T-helper 1 cell treated with Interleukin-12 subunit alpha and Interleukin-12 subunit beta and Interleukin-4 antibody, amounts not matched to agents 30 μg/mL and 1 μg/mL, for 36 hours (primary cell): ENCODE measurements around the gene PTOV1.
A peak's percentile ranks its signal among the peaks of the same experiment; 100 is the strongest.

ENCODE experiments used
- H3K27ac Mint-ChIP-seq: one replicate; pipeline ENCODE4 v1.8.0; 2021; ENCODE audit warnings: mild to moderate bottlenecking, mixed read lengths
- H3K27me3 Mint-ChIP-seq: one replicate; pipeline ENCODE4 v1.8.0; 2021; ENCODE audit warnings: low read depth, mixed read lengths
- H3K36me3 Mint-ChIP-seq: one replicate; pipeline ENCODE4 v1.8.0; 2021; ENCODE audit warnings: low read depth, mixed read lengths
- H3K4me1 Mint-ChIP-seq: one replicate; pipeline ENCODE4 v1.8.0; 2021; ENCODE audit warnings: low read depth, mixed read lengths
- H3K4me3 Mint-ChIP-seq: one replicate; pipeline ENCODE4 v1.8.0; 2021; ENCODE audit warnings: mild to moderate bottlenecking, moderate library complexity, mixed read lengths
- H3K9me3 Mint-ChIP-seq: one replicate; pipeline ENCODE4 v1.8.0; 2021; ENCODE audit warnings: mixed read lengths

The PTOV1 gene

GRCh38 chr19:49887665-49888509 is 36.9 kb downstream of the PTOV1 start:
- no peak overlapping the region for H3K4me3 Mint-ChIP-seq
- no peaks in the 10 kb centered on the region for H3K9me3 Mint-ChIP-seq
- H3K36me3 Mint-ChIP-seq: peaks cover 25% of the 10 kb centered on the region
- no peak overlapping the region for H3K27ac Mint-ChIP-seq
- H3K27me3 Mint-ChIP-seq: no peaks in the 10 kb centered on the region
- peaks cover 11% of the 10 kb centered on the region for H3K4me1 Mint-ChIP-seq

DNA sequence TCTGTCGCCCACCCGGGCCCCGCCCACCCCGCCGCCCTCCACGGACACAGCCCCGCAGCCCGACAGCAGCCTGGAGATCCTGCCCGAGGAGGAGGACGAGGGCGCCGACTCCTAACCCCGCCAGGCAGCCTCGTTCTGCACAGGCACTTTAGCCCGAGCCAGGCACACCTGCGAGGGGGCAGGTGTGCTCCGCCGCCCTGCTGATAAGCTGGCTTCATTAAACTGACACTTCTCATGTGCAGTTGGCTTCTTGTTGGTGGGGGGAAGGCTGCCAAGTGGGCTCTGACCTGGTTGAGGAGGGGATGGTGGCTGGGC is 37.5 kb downstream of the PTOV1 start:
- H3K36me3 Mint-ChIP-seq: peaks cover 22% of the 10 kb centered on the region
- no peaks in the 10 kb centered on the region for H3K27me3 Mint-ChIP-seq
- no peaks in the 10 kb centered on the region for H3K9me3 Mint-ChIP-seq
- H3K4me3 Mint-ChIP-seq: no peak overlapping the region
- no peak overlapping the region for H3K27ac Mint-ChIP-seq
- H3K4me1 Mint-ChIP-seq: peaks cover 14% of the 10 kb centered on the region

- H3K9me3 Mint-ChIP-seq: no peaks in the 10 kb centered on the region
- H3K36me3 Mint-ChIP-seq: peaks cover 18% of the 10 kb centered on the region
- no peaks in the 10 kb centered on the region for H3K27me3 Mint-ChIP-seq
- peaks cover 14% of the 10 kb centered on the region for H3K4me1 Mint-ChIP-seq
- no peak overlapping the region for H3K4me3 Mint-ChIP-seq
- no peak overlapping the region for H3K27ac Mint-ChIP-seq
These were observed 38.2 kb downstream of the PTOV1 start for GRCh38 chr19:49889038-49889686.

DNA sequence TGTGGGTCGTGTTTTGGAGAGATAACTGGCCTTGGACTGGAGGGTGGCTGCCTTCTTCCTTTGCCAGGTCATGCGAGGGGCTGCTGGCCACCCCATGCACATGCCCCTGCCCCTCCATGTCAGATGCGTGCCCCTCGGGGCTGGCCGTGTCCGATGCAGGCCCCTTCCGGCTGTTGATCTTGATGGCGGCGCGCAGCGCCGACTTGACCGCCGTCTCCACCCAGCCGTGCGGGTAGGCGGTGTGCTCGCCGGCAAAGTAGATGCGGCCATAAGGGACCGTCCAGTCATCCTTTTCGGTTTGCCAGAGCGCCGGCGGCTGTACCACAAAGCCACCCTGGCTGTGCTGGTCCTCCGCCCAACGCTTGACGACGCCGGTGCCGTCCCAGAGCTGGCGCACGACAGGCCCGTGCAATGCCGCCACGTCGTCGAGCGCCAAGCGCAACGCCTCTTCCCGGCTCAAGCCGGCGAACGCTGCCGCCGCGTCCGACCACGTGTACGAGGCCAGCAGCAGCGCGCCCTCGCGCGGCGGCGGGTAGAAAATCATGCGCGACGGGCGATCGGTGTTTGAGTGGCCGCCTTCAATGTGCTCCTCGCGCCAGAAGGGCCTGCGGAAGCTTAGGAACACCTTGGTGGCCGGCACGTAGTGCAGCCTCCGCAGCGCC is 38.9 kb downstream of the PTOV1 start:
- Mint-ChIP-seq H3K27ac (peak overlapping the region; percentile 77), H3K36me3 (peaks cover 13% of the 10 kb centered on the region), H3K4me1 (peaks cover 13% of the 10 kb centered on the region), H3K4me3 (peak overlapping the region; percentile 75), H3K9me3 (no peaks in the 10 kb centered on the region), H3K27me3 (no peaks in the 10 kb centered on the region)

DNA sequence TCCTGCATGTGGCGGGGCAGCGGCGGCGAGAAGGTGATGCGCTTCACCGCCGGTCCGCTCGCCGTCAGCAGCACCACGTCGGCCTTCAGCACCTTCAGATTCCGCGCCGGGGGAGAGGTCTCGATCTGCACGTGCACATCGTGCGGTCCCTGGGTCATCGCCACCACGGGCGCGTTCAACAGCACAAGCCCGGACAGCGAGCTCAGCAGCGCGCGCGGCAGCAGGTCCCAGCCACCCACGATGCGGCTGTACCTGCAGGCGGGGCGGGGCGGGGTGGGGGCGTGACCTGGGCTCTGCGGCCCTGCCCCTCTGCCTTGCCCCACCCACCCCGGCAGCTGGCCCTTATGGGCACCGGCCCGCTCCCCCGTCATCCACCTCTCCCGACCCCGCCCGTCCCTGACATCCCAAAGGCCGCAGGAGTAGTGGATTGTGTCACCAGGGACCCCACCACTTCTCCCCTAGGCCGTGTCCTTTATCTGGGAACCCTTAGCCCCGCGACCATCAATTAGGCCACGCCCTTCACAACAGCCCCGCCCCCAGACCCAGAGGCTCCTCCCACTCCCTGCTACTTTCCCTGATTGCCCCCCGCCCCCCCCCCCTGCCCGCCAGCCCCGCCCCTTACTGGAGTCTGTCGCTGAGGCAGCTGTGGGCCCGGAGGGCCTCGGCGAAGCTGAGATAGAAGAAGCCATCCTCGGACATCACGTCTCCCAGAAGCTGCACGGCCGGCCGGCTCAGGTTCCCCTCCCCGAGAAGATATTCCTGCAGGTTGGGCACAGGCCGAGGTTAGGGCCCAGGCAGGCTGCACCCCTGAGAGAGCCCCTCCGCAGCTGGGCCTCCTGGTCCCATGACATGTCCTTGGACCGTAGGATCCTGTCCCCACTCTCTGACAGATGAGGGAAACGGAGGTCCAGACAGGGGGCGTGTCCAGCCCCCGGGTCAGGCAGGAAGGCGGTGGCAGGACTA is 39.7 kb downstream of the PTOV1 start:
- H3K27ac Mint-ChIP-seq: peak overlapping the region; percentile 77
- peaks cover 11% of the 10 kb centered on the region for H3K36me3 Mint-ChIP-seq

DNA sequence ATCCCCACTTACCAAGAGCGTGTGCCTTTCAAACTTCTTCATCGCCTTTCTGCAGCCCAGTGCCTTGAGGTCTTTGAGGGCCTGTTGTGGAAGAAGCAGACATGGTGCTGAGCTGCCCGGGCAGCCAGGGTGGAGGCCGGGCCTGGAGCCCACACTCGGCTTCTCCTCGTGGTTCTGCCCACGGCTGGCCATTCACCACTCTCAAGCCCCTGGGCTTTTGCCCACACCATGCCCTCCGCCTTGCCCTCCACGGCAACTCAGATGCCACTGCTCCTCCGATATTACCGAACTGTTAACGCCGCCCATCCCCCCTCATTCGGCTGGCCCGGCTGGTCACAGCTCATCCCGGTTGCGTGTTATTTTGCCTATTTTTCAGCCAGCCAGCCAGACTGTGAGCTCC is 40.4 kb downstream of the PTOV1 start:
- Mint-ChIP-seq H3K4me3 (peak overlapping the region; percentile 10), H3K36me3 (peaks cover 10% of the 10 kb centered on the region), H3K27me3 (no peaks in the 10 kb centered on the region), H3K9me3 (no peaks in the 10 kb centered on the region), H3K4me1 (peaks cover 23% of the 10 kb centered on the region), H3K27ac (no peak overlapping the region)

More for the DNA sequence above, 39.7 kb downstream of the PTOV1 start:
- peaks cover 15% of the 10 kb centered on the region for H3K4me1 Mint-ChIP-seq
- peak overlapping the region; percentile 75 for H3K4me3 Mint-ChIP-seq
- no peaks in the 10 kb centered on the region for H3K27me3 Mint-ChIP-seq
- no peaks in the 10 kb centered on the region for H3K9me3 Mint-ChIP-seq

DNA sequence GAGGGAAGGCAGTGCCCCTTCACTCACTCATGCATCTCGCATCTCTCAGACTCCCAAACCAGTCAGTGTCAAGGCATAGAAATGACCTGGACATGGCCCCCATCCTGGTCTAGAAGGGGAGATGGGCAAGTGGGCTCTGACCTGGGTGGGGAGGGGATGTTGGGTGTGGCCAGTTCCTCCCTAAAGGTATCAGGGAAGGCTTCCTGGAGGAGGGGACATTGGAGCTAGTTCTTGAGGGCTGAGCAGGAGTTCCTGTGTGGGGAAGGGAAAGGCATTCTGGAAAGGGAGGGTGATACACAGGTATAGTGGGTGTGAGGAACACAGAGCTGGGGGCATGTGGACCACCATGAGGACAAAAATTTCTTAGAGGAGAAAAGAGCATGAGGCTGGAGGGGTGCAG is 41.8 kb downstream of the PTOV1 start:
- Mint-ChIP-seq H3K27me3 (no peaks in the 10 kb centered on the region), H3K9me3 (no peaks in the 10 kb centered on the region), H3K27ac (peak overlapping the region; percentile 55), H3K36me3 (peaks cover 10% of the 10 kb centered on the region), H3K4me3 (peak overlapping the region; percentile 1), H3K4me1 (peaks cover 36% of the 10 kb centered on the region)

GRCh38 chr19:49894011-49894664 is 43.2 kb downstream of the PTOV1 start:
- H3K36me3 Mint-ChIP-seq: peaks cover 8% of the 10 kb centered on the region
- H3K27me3 Mint-ChIP-seq: no peaks in the 10 kb centered on the region
- H3K4me3 Mint-ChIP-seq: no peak overlapping the region
- peak overlapping the region; percentile 26 for H3K27ac Mint-ChIP-seq
- H3K4me1 Mint-ChIP-seq: peaks cover 39% of the 10 kb centered on the region
- no peaks in the 10 kb centered on the region for H3K9me3 Mint-ChIP-seq

GRCh38 chr19:49894879-49895565 is 44.1 kb downstream of the PTOV1 start:
- H3K4me1 Mint-ChIP-seq: peaks cover 39% of the 10 kb centered on the region
- H3K27me3 Mint-ChIP-seq: no peaks in the 10 kb centered on the region
- H3K27ac Mint-ChIP-seq: peak overlapping the region; percentile 62
- H3K36me3 Mint-ChIP-seq: peaks cover 4% of the 10 kb centered on the region
- no peaks in the 10 kb centered on the region for H3K9me3 Mint-ChIP-seq
- H3K4me3 Mint-ChIP-seq: peak overlapping the region; percentile 31

- Mint-ChIP-seq H3K27me3 (no peaks in the 10 kb centered on the region), H3K4me1 (peaks cover 37% of the 10 kb centered on the region), H3K27ac (peak overlapping the region; percentile 98), H3K36me3 (peaks cover 4% of the 10 kb centered on the region), H3K9me3 (no peaks in the 10 kb centered on the region), H3K4me3 (peak overlapping the region; percentile 31)
These were observed 44.8 kb downstream of the PTOV1 start for GRCh38 chr19:49895566-49896297.

DNA sequence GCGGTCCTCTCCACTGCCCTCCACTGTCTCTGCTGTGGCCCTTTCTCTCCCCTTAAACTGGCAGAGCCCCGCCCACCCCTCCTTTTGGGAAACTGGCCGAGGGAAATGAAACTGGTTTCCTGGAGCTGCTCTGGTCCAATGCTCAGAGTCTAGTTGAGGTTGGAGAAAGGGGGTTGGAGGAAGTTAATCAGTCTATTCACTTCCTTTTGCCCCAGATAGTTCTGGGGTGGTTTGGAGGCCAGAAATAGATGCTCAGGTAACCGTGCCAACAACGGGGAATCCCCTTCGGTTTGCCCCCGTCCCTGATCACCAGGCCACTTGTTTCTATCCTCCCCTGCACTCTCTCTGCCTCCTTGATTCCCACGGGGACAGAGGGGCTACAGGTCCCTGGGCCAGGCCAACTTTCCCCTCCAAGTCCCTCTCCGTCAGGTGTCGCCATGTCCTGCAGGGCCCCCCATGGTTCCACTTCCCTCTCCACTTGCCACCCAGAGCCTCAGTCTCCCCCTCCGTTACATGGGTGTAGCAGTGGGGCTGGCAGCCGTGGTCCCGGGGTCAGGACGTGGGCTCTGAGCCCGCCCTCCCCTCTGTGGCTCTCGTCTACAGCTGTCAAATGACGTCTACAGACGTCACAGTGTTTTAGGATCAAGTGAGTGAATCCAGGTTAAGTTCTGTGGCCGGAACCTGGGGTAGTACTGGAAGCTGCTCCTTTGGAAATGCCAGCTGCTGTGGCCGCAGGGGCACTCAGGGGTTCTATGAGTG is 46.1 kb downstream of the PTOV1 start, which contains the start of gene IL4I1:
IL4I1 (minus strand) TSS at position 25 of the 759 bp plus-strand sequence. CDS start 727 bp downstream, outside the sequence.
- Mint-ChIP-seq H3K36me3 (peaks cover 4% of the 10 kb centered on the region), H3K27ac (peak within 1 kb of the TSS; percentile 98), H3K4me1 (peaks cover 39% of the 10 kb centered on the region), H3K9me3 (no peaks in the 10 kb centered on the region), H3K27me3 (no peaks in the 10 kb centered on the region), H3K4me3 (peak within 1 kb of the TSS; percentile 87)

- Mint-ChIP-seq H3K4me1 (peaks cover 20% of the 10 kb centered on the region), H3K27me3 (no peaks in the 10 kb centered on the region), H3K36me3 (peaks cover 19% of the 10 kb centered on the region), H3K4me3 (no peak overlapping the region), H3K27ac (no peak overlapping the region), H3K9me3 (no peaks in the 10 kb centered on the region)
These were observed 53.2 kb downstream of the PTOV1 start for GRCh38 chr19:49904136-49904535.
